Retinal pigment epithelial cell (primary cell): ENCODE measurements around the gene FKBP4.

Experiments used
- DNase-seq: peaks from one replicate; pipeline ENCODE4 v3.0.0-alpha.2; 2010; ENCODE audit warnings: low read depth
- H3K4me3 ChIP-seq: 2 replicates; pipeline ENCODE4 v1.5.1; 2011; ENCODE audit warnings: mild to moderate bottlenecking, low read length, control low read depth, moderate library complexity
- CTCF ChIP-seq: conservative IDR thresholded peaks from 2 replicates; pipeline ENCODE4 v1.5.1; 2011; ENCODE audit warnings: low read depth, low read length, control low read depth, inconsistent platforms

The FKBP4 gene

GRCh38 chr12:2845280-2845679 is 50.5 kb downstream of the FKBP4 start:
- TF ChIP-seq CTCF: no peak
- H3K4me3 ChIP-seq: no peak overlapping the region
- peak; percentile 39 for DNase-seq

- no peak for DNase-seq
- no peak overlapping the region for H3K4me3 ChIP-seq
- no peak for TF ChIP-seq CTCF
These were observed 57.2 kb downstream of the FKBP4 start for GRCh38 chr12:2851931-2852330.

- TF ChIP-seq CTCF: peak; percentile 96
- no peak overlapping the region for H3K4me3 ChIP-seq
- no peak for DNase-seq
These were observed 58.9 kb downstream of the FKBP4 start for GRCh38 chr12:2853626-2854025.
